RWPE1 (cell line): ENCODE measurements around the gene ASPHD2.
A peak's percentile ranks its signal among the peaks of the same experiment; 100 is the strongest.
"Not testable (repeated sequence)": the region's sequence is repeated elsewhere in the genome, so short reads cannot be mapped to it uniquely, and the experiment has no call there.

ENCODE experiments used
- CTCF ChIA-PET: fragments of 350-600 bp; sonication (Branson Sonifier 250); formaldehyde crosslinking; extraction: SDS; loops from one replicate; lab custom pipeline; 2021; lab: Yijun Ruan, JAX
- POLR2A ChIA-PET: fragments of 400-600 bp; formaldehyde crosslinking; extraction: SDS; loops from one replicate; lab custom pipeline; 2020; ENCODE audit warnings: antibody characterized with exemption; ENCODE audit not compliant: low non-redundant PET; lab: Yijun Ruan, JAX
- DNase-seq: peaks from one replicate; pipeline ENCODE4 v3.0.0; 2012; ENCODE audit warnings: low spot score
- H3K27ac ChIP-seq: fragments of 450-650 bp; 2 replicates; pipeline ENCODE4 v1.5.1; 2017
- TF ChIP-seq, protein P1 (sequence below): fragments of 450-650 bp; conservative IDR thresholded peaks from 2 replicates; pipeline ENCODE4 v1.5.1; 2017; ENCODE audit warnings: low read depth, mild to moderate bottlenecking

The ASPHD2 gene

DNA sequence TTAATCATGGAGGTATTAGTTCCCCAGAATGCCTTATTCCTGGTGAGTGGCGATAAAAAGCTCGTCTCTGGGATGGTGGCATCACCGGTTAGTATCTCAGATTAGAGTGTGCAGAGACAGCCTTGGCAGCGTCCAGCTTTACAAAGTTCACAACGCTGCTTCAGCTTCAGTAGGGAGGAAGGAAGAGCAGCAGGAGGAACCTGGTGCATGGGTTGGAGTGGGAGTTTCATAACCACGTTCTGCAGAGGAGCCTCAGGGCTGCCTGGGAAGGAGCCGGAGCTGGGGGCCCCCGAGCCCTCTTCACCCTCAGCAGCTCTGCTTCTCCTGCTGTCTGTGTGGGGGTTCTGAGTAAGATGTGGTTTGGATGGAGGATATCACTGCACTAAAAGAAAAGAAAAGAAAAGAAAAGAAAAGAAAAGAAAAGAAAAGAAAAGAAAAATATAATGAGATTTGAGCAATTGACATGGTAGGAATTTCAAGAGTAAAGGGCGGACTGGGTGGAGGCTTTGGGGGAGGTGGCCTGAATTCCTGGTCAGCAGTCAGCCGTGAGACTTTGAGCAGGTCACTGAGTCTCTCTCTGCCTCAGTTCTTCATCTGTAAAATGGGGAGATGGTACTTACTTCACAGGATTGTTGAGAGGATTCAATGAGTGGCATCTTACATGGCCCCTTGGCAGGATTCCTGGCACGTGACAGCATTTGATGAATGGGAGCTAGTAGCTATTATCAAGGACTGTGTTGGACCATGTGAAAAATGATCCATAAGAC lies 6.5 kb downstream of the ASPHD2 start:
- TF ChIP-seq, protein P1, sequence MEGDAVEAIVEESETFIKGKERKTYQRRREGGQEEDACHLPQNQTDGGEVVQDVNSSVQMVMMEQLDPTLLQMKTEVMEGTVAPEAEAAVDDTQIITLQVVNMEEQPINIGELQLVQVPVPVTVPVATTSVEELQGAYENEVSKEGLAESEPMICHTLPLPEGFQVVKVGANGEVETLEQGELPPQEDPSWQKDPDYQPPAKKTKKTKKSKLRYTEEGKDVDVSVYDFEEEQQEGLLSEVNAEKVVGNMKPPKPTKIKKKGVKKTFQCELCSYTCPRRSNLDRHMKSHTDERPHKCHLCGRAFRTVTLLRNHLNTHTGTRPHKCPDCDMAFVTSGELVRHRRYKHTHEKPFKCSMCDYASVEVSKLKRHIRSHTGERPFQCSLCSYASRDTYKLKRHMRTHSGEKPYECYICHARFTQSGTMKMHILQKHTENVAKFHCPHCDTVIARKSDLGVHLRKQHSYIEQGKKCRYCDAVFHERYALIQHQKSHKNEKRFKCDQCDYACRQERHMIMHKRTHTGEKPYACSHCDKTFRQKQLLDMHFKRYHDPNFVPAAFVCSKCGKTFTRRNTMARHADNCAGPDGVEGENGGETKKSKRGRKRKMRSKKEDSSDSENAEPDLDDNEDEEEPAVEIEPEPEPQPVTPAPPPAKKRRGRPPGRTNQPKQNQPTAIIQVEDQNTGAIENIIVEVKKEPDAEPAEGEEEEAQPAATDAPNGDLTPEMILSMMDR: no peak
- no peak overlapping the region for H3K27ac ChIP-seq
- DNase-seq: no peak
- POLR2A ChIA-PET: no interaction called here
- CTCF ChIA-PET: no interaction called here

- CTCF ChIA-PET: interaction anchor here (1.0 kb wide), 1 partner anchor 24 kb away, joined by 3 read pairs; no protein-coding TSS in a partner anchor
- no peak for DNase-seq
- TF ChIP-seq, protein P1: no peak
- POLR2A ChIA-PET: interaction anchor here (0.5 kb wide), 1 partner anchor 34 kb away, joined by 3 read pairs; no protein-coding TSS in a partner anchor
- H3K27ac ChIP-seq: peak overlapping the region; percentile 28
Observed at GRCh38 chr22:26436903-26437515, 7.9 kb downstream of the ASPHD2 start.

GRCh38 chr22:26437694-26438392 lies 8.8 kb downstream of the ASPHD2 start:
- ChIA-PET CTCF (interaction anchor here (1.0 kb wide), 1 partner anchor 23 kb away, joined by 3 read pairs; no protein-coding TSS in a partner anchor), POLR2A (no interaction called here)
- no peak for DNase-seq
- peak overlapping the region; percentile 28 for H3K27ac ChIP-seq
- TF ChIP-seq, protein P1: no peak

- CTCF ChIA-PET: interaction anchor here (0.6 kb wide), 1 partner anchor 234 kb away, joined by 3 read pairs; no protein-coding TSS in a partner anchor
- peak overlapping the region; percentile 71 for H3K27ac ChIP-seq
- DNase-seq, POLR2A ChIA-PET: not testable (repeated sequence)
Observed at GRCh38 chr22:26438776-26439175, 9.7 kb downstream of the ASPHD2 start.

DNA sequence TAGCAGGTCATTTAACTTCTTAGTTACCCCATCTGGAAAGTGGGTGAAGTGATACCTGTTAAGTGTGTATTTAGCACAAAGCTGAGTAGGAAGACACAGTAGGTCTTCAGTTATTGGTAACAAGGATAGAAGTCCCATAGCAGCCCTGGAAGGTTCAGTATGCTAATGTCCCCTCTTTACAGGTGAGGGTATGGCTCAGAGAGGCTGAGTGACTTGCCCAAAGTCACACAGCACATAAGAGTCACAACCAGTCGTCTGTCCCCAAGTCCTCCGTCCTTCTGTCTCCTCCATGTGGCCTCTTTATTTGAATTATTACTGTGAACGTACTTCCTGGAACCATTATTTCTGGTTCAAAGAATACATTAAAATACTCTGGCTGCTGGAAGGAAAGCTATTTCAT lies 10.5 kb downstream of the ASPHD2 start:
- ChIA-PET POLR2A (no interaction called here), CTCF (no interaction called here)
- TF ChIP-seq, protein P1: no peak
- no peak for DNase-seq
- no peak overlapping the region for H3K27ac ChIP-seq

DNA sequence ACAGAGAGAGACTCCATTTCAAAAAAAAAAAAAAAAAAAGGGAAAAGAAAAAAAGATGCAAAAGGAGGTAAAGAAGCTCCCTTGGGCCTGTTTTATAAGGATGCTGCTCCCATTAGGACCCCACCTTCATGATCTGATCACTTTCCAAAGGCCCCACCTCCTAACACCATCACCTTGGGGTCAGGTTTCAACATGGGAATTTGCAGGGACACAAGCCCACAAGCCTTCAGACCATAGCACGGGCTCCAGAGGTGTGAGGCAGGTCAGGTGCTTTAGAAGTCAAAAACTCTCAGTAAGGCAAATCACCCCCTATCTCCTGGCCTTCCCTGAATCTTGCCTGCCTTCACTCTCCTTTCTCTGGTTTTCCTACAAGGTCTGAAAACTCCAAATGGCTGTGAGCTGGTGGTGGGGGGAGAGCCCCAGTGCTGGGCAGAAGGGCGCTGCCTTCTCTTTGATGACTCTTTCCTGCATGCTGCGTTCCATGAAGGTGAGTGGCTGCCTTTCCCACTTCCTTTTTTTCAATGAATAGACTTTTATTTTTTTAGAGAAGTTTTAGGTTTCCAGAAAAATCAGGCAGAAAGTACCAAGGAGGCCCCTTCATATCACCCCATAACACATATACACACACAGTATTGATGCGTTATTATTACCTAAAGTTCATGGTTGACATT lies 13.2 kb downstream of the ASPHD2 start:
- TF ChIP-seq, protein P1: no peak
- POLR2A ChIA-PET: no interaction called here

More for the DNA sequence above, 13.2 kb downstream of the ASPHD2 start:
- no peak for DNase-seq
- CTCF ChIA-PET: no interaction called here
- peak overlapping the region; percentile 38 for H3K27ac ChIP-seq
